C4-2B (cell line): ENCODE data around the gene USP11.

Experiments used
- CTCF ChIP-seq: fragments of 450-650 bp; conservative IDR thresholded peaks from 2 replicates; pipeline ENCODE4 v1.5.1; 2017; ENCODE audit warnings: mild to moderate bottlenecking
- ZFX ChIP-seq: fragments of 450-650 bp; IDR thresholded peaks from 2 replicates; pipeline ENCODE4 v1.6.1; 2017

- TF ChIP-seq CTCF: no peak
- no peak for TF ChIP-seq ZFX
Observed at GRCh38 chrX:47217852-47218279, 14.9 kb upstream of the USP11 start.
